ENCODE results near the gene SYF2.
"Not testable (repeated sequence)": the region's sequence is repeated elsewhere in the genome, so short reads cannot be mapped to it uniquely, and the experiment has no call there.

Gene SYF2

GRCh38 chr1:25232027-25232865 is at the start of gene SYF2:
Gene SYF2 (minus strand): TSS chr1:25232502. CDS start chr1:25232467, 35 bp downstream.
- peak within 1 kb of the TSS; percentile 82 to 89 for H3K4me3 ChIP-seq (ENCODE audit: low read depth in 1 of 2, low read length in 2 of 2)
- H3K27ac ChIP-seq (ENCODE audit: low read depth, low read length): peak within 1 kb of the TSS; percentile 76
- H3K27me3 ChIP-seq (ENCODE audit: control insufficient read depth in 1 of 2, insufficient read depth in 2 of 2, low read length in 2 of 2): no peaks in the 10 kb centered on the region
- peaks cover 13 to 20% of the 10 kb centered on the region in 2 donors for H3K4me1 ChIP-seq (ENCODE audit: control insufficient read depth in 1 of 2, insufficient read depth in 2 of 2, low read length in 2 of 2)
- H3K9ac ChIP-seq (ENCODE audit: low read depth in 1 of 2, low read length in 2 of 2): peak within 1 kb of the TSS; percentile 90 to 97
- H3K36me3 ChIP-seq (ENCODE audit: control insufficient read depth in 1 of 2, insufficient read depth in 2 of 2, low read length in 2 of 2): peaks cover 18 to 25% of the 10 kb centered on the region in 2 donors
- H3K9me3 ChIP-seq (ENCODE audit: control insufficient read depth in 1 of 2, low read length in 2 of 2): no peaks in the 10 kb centered on the region

DNA sequence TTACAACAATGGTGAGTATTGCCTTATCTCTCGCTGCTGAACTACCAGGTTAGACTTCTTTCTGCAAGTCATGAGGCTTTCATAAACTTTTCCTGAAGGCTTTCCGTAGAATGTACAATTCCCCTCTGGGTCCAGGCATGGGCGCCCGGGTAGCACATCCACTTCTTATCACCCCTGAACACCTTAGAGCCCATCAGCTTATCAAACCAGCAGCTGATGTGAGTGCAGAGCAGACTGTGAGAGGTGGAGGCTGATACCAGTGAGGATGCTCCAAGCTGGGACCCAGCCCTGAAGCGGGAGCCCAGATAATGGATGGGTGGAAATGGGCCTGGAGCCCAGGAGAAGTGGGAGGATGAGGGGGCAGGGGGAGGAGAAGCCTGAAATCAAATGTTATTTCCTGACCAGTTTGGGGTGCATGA is 47.4 kb upstream of the SYF2 start:
- H3K36me3 ChIP-seq (ENCODE audit: control insufficient read depth in 1 of 2, insufficient read depth in 2 of 2, low read length in 2 of 2); H3K9me3 ChIP-seq (ENCODE audit: control insufficient read depth in 1 of 2, low read length in 2 of 2); H3K4me1 ChIP-seq (ENCODE audit: control insufficient read depth in 1 of 2, insufficient read depth in 2 of 2, low read length in 2 of 2); H3K4me3 ChIP-seq (ENCODE audit: low read depth in 1 of 2, low read length in 2 of 2); H3K27me3 ChIP-seq (ENCODE audit: control insufficient read depth in 1 of 2, insufficient read depth in 2 of 2, low read length in 2 of 2); H3K9ac ChIP-seq (ENCODE audit: low read depth in 1 of 2, low read length in 2 of 2); H3K27ac ChIP-seq (ENCODE audit: low read depth, low read length): not testable (repeated sequence)

GRCh38 chr1:25278790-25279189 is 46.5 kb upstream of the SYF2 start:
- not testable (repeated sequence) for H3K27ac ChIP-seq (ENCODE audit: low read depth, low read length); H3K36me3 ChIP-seq (ENCODE audit: control insufficient read depth in 1 of 2, insufficient read depth in 2 of 2, low read length in 2 of 2); H3K4me1 ChIP-seq (ENCODE audit: control insufficient read depth in 1 of 2, insufficient read depth in 2 of 2, low read length in 2 of 2); H3K27me3 ChIP-seq (ENCODE audit: control insufficient read depth in 1 of 2, insufficient read depth in 2 of 2, low read length in 2 of 2); H3K4me3 ChIP-seq (ENCODE audit: low read depth in 1 of 2, low read length in 2 of 2); H3K9ac ChIP-seq (ENCODE audit: low read depth in 1 of 2, low read length in 2 of 2); H3K9me3 ChIP-seq (ENCODE audit: control insufficient read depth in 1 of 2, low read length in 2 of 2)

DNA sequence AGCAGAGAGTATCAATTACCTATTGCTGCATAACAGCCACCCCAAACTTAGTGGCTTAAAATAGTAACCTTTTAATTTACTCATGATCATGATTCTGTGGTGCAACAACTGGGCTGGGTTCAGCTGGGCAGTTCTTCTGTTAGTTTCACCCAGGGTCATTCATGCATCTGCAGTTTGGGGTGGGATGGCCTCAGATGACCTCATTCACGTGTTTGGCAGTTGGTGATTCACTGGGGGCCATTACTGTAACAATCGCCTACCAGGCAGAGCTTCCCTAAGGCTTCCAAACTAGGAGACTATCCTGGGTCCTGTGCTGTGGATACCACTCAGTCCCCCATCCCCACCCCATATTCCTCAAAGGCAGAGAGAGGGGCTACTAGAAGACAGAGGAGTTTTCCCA is 46.1 kb upstream of the SYF2 start:
- not testable (repeated sequence) for H3K27ac ChIP-seq (ENCODE audit: low read depth, low read length); H3K4me1 ChIP-seq (ENCODE audit: control insufficient read depth in 1 of 2, insufficient read depth in 2 of 2, low read length in 2 of 2); H3K27me3 ChIP-seq (ENCODE audit: control insufficient read depth in 1 of 2, insufficient read depth in 2 of 2, low read length in 2 of 2); H3K36me3 ChIP-seq (ENCODE audit: control insufficient read depth in 1 of 2, insufficient read depth in 2 of 2, low read length in 2 of 2); H3K4me3 ChIP-seq (ENCODE audit: low read depth in 1 of 2, low read length in 2 of 2); H3K9me3 ChIP-seq (ENCODE audit: control insufficient read depth in 1 of 2, low read length in 2 of 2); H3K9ac ChIP-seq (ENCODE audit: low read depth in 1 of 2, low read length in 2 of 2)

DNA sequence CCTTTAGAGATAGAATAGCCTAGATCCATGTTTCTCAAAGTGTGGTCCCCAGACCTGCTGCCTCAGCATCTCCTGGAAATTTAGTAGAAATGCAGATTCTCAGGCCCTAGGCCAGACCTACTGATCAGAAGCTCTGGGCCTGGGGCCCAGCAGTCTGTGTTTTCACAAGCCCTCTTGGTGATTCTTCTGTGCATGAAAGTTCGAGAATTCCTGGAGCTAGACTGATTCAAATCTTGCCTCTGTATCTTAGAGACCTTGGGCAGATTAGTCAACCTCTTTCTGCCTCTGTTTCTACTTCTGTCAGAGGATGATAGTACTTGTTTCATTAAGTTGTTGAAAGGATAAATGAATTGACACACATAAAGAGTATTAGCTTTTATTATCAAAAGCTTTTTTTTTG is 45.0 kb upstream of the SYF2 start:
- H3K9ac ChIP-seq (ENCODE audit: low read depth in 1 of 2, low read length in 2 of 2); H3K9me3 ChIP-seq (ENCODE audit: control insufficient read depth in 1 of 2, low read length in 2 of 2); H3K36me3 ChIP-seq (ENCODE audit: control insufficient read depth in 1 of 2, insufficient read depth in 2 of 2, low read length in 2 of 2); H3K4me1 ChIP-seq (ENCODE audit: control insufficient read depth in 1 of 2, insufficient read depth in 2 of 2, low read length in 2 of 2); H3K4me3 ChIP-seq (ENCODE audit: low read depth in 1 of 2, low read length in 2 of 2); H3K27me3 ChIP-seq (ENCODE audit: control insufficient read depth in 1 of 2, insufficient read depth in 2 of 2, low read length in 2 of 2); H3K27ac ChIP-seq (ENCODE audit: low read depth, low read length): not testable (repeated sequence)

DNA sequence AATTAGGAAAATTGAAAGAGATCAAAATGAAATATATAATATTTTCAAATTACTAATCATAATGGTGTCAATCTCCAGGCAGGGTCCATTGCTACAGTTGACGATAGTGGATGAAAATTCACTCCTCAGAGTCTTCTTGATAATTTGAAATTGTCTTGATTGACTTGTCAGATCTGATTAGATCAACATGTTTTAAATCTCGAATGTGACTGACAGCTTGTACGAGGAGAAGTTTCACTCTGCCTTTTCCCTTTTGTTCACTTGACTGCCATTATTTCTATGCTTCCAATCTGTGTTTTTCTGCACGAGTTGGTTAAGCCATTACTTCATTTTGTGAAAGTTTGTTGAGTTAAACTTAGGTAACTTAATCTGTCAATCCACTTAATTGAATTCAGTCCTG is 43.3 kb upstream of the SYF2 start:
- H3K4me1 ChIP-seq (ENCODE audit: control insufficient read depth in 1 of 2, insufficient read depth in 2 of 2, low read length in 2 of 2); H3K36me3 ChIP-seq (ENCODE audit: control insufficient read depth in 1 of 2, insufficient read depth in 2 of 2, low read length in 2 of 2); H3K27me3 ChIP-seq (ENCODE audit: control insufficient read depth in 1 of 2, insufficient read depth in 2 of 2, low read length in 2 of 2); H3K4me3 ChIP-seq (ENCODE audit: low read depth in 1 of 2, low read length in 2 of 2); H3K27ac ChIP-seq (ENCODE audit: low read depth, low read length); H3K9me3 ChIP-seq (ENCODE audit: control insufficient read depth in 1 of 2, low read length in 2 of 2); H3K9ac ChIP-seq (ENCODE audit: low read depth in 1 of 2, low read length in 2 of 2): not testable (repeated sequence)

- not testable (repeated sequence) for H3K4me1 ChIP-seq (ENCODE audit: control insufficient read depth in 1 of 2, insufficient read depth in 2 of 2, low read length in 2 of 2); H3K9ac ChIP-seq (ENCODE audit: low read depth in 1 of 2, low read length in 2 of 2); H3K27ac ChIP-seq (ENCODE audit: low read depth, low read length); H3K27me3 ChIP-seq (ENCODE audit: control insufficient read depth in 1 of 2, insufficient read depth in 2 of 2, low read length in 2 of 2); H3K4me3 ChIP-seq (ENCODE audit: low read depth in 1 of 2, low read length in 2 of 2); H3K36me3 ChIP-seq (ENCODE audit: control insufficient read depth in 1 of 2, insufficient read depth in 2 of 2, low read length in 2 of 2); H3K9me3 ChIP-seq (ENCODE audit: control insufficient read depth in 1 of 2, low read length in 2 of 2)
Observed at GRCh38 chr1:25272238-25272637, 39.9 kb upstream of the SYF2 start, which contains the start of gene RHD. Gene RHD (plus strand): TSS chr1:25272509. CDS start chr1:25272548, 39 bp downstream.

DNA sequence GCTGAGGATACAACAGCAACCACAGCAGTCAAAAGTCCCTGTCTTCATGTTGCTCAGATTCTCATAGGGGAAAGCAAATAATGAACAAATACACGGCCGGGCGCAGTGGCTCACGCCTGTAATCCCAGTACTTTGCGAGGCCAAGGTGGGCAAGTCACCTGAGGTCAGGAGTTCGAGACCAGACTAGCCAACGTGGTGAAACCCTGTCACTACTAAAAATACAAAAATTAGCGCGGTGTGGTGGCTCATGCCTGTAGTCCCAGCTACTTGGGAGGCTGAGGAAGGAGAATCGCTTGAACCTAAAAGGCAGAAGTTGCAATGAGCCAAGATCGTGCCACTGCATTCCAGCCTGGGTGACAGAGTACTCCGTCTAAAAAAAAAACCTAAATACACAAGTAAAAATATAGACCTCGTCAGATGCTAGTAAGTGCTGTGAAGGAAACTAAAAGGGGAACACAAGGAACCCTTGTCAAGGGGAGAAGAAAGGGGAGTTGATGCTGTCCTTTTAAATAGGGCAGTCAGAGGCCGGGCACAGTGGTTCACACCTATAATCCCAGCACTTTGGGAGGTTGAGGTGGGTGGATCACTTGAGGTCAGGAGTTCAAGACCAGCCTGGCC is 36.0 kb upstream of the SYF2 start:
- H3K36me3 ChIP-seq (ENCODE audit: control insufficient read depth in 1 of 2, insufficient read depth in 2 of 2, low read length in 2 of 2); H3K27me3 ChIP-seq (ENCODE audit: control insufficient read depth in 1 of 2, insufficient read depth in 2 of 2, low read length in 2 of 2); H3K4me1 ChIP-seq (ENCODE audit: control insufficient read depth in 1 of 2, insufficient read depth in 2 of 2, low read length in 2 of 2); H3K9me3 ChIP-seq (ENCODE audit: control insufficient read depth in 1 of 2, low read length in 2 of 2); H3K9ac ChIP-seq (ENCODE audit: low read depth in 1 of 2, low read length in 2 of 2); H3K27ac ChIP-seq (ENCODE audit: low read depth, low read length): not testable (repeated sequence)
- peak overlapping the region; percentile 32 to 46 for H3K4me3 ChIP-seq (ENCODE audit: low read depth in 1 of 2, low read length in 2 of 2)

DNA sequence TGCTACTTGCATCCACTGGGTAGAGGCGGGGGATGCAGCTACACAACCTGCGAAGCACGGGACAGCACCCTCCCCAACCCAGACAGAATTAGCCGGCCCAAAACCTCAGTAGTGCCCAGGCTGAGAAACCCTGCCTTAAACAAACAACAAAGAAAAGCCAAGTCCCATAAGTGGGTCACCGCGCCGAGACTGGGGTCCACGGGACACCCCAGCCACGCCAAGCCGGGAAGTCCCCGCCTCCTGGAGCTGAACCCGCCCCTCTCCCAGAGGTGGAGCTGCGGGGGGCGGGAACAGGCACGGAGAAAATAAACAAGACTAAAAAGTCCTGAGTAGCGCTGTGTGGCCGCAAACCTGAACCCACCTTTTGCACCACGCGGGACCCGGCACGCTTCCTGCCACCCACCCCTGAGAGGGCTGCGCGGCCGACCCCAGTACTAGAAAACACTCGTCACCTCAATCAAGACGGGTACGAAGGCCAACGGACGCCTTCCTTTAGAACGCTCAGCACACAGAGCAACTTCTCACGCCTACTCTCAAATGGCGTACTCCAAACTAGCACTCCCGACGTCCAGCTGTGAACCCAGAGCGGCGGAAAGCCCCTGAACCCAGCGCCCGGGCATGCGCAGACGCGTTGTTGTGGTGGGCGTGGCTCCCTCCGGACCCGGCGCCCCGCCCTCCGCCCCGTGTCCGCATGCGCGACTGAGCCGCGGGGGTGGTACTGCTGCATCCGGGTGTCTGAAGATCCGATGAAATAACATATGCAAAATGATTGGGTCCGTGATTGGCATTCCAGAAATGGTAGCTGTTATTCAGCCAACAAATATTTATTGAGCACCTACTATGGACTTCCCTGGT is 35.2 kb upstream of the SYF2 start:
- peak overlapping the region; percentile 78 for H3K27ac ChIP-seq (ENCODE audit: low read depth, low read length)

More for the DNA sequence above, 35.2 kb upstream of the SYF2 start:
- not testable (repeated sequence) for H3K4me1 ChIP-seq (ENCODE audit: control insufficient read depth in 1 of 2, insufficient read depth in 2 of 2, low read length in 2 of 2); H3K27me3 ChIP-seq (ENCODE audit: control insufficient read depth in 1 of 2, insufficient read depth in 2 of 2, low read length in 2 of 2); H3K9me3 ChIP-seq (ENCODE audit: control insufficient read depth in 1 of 2, low read length in 2 of 2); H3K36me3 ChIP-seq (ENCODE audit: control insufficient read depth in 1 of 2, insufficient read depth in 2 of 2, low read length in 2 of 2); H3K9ac ChIP-seq (ENCODE audit: low read depth in 1 of 2, low read length in 2 of 2)
- H3K4me3 ChIP-seq (ENCODE audit: low read depth in 1 of 2, low read length in 2 of 2): peak overlapping the region; percentile 43 to 46

Measured in duodenal mucosa (tissue), 2 donors.